Measurements from ENCODE around the gene MYLK.

GRCh38 chr3:123564056-123564455 lies 320.1 kb downstream of the MYLK start:
- no peak for TF ChIP-seq CTCF (IDR thresholded peaks at IDR 0.05)
- TF ChIP-seq POLR2A (IDR thresholded peaks at IDR 0.05), result no peak

Data from lower leg skin (tissue), 3 donors.